Cardiac atrium fibroblast (primary cell): Measurements from ENCODE around the gene OR6B3. TPM values are rescaled to one million over a fixed set of nuclear protein-coding genes. Genes with fewer than 3 reads are reported as not detected.

ENCODE experiments used
- total RNA-seq: library from RNA; depleted of rRNA; stranded (reverse); fragments of >200 nt; gene quantifications from 2 replicates; pipeline ENCODE4 v1.2.3, GENCODE V29; 2015

Gene OR6B3
- total RNA-seq: not detected in 2 replicates

GRCh38 chr2:240053173-240054155 is at the start of gene OR6B3:
Gene OR6B3 (minus strand): TSS chr2:240053521.

GRCh38 chr2:240030379-240031094 is 22.8 kb downstream of the OR6B3 start, which contains the start of gene OR6B2:
Gene OR6B2 (minus strand): TSS chr2:240030429. CDS start chr2:240030429, 0 bp downstream.

Other genes starting within 250 kb of the OR6B3 start
- gene NDUFA10, start 28.2 kb downstream of the OR6B3 start, total RNA-seq: 129 and 159 TPM in 2 replicates
- gene OR6B2, start 23.1 kb downstream of the OR6B3 start, total RNA-seq: not detected in 2 replicates
- 180 and 275 TPM in 2 replicates for gene COPS9, start 82.8 kb upstream of the OR6B3 start, total RNA-seq
- not detected in 2 replicates for gene OTOS, start 87.1 kb upstream of the OR6B3 start, total RNA-seq